ENCODE measurements around the gene SUMO4.

Gene SUMO4

DNA sequence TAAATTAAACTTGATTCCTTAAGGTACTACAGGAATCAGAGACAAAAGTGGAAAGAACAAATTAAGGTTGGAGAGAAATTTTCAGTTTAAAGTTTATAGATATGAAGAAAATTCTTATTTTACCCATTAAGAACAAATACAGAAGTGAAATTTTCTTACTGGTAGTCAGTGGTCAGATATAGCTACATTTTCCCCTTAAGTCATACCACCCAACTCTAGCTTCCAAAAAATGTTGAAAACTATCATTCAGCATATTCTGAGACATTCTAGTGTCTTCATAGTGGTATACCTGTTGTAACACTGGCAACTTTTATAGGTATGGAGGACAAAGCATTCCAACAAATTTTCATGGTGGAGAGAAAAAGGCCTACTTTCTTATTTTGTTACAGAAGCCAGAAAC is 15.6 kb upstream of the SUMO4 start:
- TF ChIP-seq, protein P1, sequence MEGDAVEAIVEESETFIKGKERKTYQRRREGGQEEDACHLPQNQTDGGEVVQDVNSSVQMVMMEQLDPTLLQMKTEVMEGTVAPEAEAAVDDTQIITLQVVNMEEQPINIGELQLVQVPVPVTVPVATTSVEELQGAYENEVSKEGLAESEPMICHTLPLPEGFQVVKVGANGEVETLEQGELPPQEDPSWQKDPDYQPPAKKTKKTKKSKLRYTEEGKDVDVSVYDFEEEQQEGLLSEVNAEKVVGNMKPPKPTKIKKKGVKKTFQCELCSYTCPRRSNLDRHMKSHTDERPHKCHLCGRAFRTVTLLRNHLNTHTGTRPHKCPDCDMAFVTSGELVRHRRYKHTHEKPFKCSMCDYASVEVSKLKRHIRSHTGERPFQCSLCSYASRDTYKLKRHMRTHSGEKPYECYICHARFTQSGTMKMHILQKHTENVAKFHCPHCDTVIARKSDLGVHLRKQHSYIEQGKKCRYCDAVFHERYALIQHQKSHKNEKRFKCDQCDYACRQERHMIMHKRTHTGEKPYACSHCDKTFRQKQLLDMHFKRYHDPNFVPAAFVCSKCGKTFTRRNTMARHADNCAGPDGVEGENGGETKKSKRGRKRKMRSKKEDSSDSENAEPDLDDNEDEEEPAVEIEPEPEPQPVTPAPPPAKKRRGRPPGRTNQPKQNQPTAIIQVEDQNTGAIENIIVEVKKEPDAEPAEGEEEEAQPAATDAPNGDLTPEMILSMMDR (IDR thresholded peaks at IDR 0.05; ENCODE audit: low read depth, low read length), result no peak
- Histone ChIP-seq H3K4me3 (ENCODE audit: low read depth, low read length) (no peak overlapping the region), H3K4me1 (no peaks in the 10 kb centered on the region), H3K27me3 (no peaks in the 10 kb centered on the region), H3K36me3 (peaks cover 26% of the 10 kb centered on the region), H3K9me3 (no peaks in the 10 kb centered on the region)
- DNase-seq, result no peak

DNA sequence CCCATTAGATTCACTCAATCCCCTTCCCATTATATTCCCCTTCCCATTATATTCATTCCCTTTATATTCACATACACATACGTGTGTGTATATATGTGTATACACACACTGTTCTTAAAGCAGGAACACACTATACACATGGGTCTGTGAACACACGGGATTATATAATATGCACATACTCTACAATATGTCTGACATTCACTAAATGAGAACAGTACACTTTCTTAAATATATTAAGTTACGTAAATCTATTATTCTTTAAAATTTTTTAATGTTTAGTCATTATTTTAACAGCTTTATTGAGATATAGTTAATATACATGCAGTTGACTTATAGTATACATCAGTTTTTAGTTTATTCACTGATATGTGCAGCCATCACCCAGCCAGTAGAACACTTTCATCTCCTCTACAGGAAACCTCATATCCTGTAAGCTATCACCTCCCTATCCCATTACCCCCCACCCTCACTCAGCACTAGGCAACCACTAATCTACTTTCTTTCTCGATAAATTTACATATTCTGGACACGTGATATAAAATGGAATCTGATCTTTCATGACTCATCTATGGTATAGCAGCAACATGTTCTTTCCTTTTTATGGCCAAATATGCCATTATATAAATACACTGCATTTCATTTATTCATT is 13.9 kb upstream of the SUMO4 start:
- no peak for DNase-seq
- Histone ChIP-seq H3K36me3 (peaks cover 26% of the 10 kb centered on the region), H3K27me3 (no peaks in the 10 kb centered on the region), H3K4me3 (ENCODE audit: low read depth, low read length) (no peak overlapping the region), H3K9me3 (no peaks in the 10 kb centered on the region), H3K4me1 (no peaks in the 10 kb centered on the region)
- TF ChIP-seq, protein P1 (IDR thresholded peaks at IDR 0.05; ENCODE audit: low read depth, low read length), result no peak

DNA sequence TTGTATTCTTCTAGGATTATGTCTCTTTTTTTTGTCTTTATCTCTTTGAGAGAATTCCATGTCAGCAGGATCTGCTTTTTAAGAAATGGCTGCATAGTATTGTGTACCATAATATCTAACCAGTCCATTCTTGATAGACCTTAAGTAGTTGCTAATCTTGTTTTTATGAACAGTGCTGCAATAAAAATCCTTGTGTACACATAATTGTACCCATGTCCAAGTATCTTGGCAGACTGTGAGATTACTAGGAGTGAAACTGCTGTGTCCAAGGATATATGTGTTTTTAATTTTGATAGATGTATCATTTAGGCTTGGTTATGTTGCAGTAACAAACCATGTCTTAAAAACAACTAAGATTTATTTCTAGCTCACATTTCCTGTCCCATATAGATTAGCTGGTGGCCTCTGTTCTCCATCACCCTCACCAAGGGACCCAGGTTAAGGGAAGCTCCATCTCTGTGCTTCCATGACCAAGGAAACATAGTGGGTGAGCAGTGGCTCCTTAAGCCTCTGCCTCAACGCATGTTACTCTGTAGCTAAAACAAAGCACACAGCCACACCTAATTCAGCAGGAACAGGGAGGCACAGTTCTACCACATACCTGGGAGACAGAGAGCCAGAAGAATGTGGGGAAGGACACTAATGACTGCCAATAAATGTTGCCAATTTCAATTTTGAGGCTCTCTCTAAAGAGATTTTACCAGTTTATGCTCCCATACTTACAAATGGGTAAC is 12.1 kb upstream of the SUMO4 start:
- no peaks in the 10 kb centered on the region for H3K9me3 ChIP-seq
- H3K27me3 ChIP-seq, result no peaks in the 10 kb centered on the region
- no peak for DNase-seq
- H3K4me1 ChIP-seq, result no peaks in the 10 kb centered on the region
- H3K36me3 ChIP-seq, result peaks cover 14% of the 10 kb centered on the region
- TF ChIP-seq, protein P1 (IDR thresholded peaks at IDR 0.05; ENCODE audit: low read depth, low read length), result no peak
- H3K4me3 ChIP-seq (ENCODE audit: low read depth, low read length), result no peak overlapping the region

DNA sequence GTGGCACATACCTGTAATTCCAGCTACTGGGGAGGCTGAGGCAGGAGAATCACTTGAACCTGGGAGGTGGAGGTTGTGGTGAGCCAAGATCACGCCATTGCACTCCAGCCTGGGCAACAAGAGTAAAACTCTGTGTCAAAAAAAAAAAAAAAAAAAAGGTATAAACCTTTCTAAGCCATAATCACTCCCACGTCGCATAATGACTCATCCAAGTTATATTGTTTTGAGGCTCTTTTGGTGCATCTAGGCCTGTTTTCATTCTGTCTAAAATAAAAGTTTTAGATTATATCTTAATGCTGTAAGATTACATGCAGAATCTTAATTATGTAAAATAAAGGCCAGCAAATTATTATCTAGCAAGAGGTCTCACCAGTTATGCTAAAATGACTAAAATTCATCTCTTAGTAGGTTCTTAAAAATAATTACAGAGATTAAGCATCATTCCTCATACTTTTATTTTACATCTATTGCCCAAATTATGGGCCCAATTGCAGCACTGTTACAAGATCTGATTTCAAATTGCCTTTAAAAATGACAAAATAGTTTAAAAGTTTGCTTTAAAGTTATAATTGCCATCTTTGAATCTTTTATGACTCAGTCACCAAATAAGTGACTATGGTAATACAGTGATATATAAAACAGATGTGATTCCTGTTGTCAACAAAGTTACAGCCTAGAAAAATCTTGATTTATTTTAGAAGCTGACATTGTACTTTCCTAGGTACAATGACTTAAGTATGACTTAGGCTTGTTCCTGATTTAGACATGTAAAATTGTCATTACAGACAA is 10.4 kb upstream of the SUMO4 start:
- H3K36me3 ChIP-seq, result peaks cover 6% of the 10 kb centered on the region
- DNase-seq, result no peak
- TF ChIP-seq, protein P1 (IDR thresholded peaks at IDR 0.05; ENCODE audit: low read depth, low read length), result no peak

DNA sequence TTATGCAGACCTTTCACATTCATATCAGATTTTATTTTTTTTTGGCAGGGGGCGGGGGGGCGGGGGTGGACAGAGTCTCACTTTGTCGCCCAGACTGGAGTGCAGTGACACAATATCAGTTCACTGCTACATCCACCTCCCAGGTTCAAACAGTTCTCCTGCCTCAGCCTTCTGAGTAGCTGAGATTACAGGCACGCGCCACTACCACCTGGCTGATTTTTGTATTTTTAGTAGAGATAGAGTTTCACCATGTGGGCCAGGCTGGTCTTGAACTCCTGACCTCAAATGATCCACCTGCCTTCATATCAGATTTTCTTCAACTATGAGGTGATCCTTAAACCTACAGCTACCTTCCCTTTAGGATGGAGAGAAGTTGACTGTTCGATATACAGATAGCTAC is 8.0 kb upstream of the SUMO4 start:
- Histone ChIP-seq H3K4me1 (peaks cover 11% of the 10 kb centered on the region), H3K27me3 (no peaks in the 10 kb centered on the region), H3K36me3 (peaks cover 10% of the 10 kb centered on the region), H3K9me3 (no peaks in the 10 kb centered on the region), H3K4me3 (ENCODE audit: low read depth, low read length) (no peak overlapping the region)
- DNase-seq, result no peak
- TF ChIP-seq, protein P1 (IDR thresholded peaks at IDR 0.05; ENCODE audit: low read depth, low read length), result no peak

More for the DNA sequence above, 10.4 kb upstream of the SUMO4 start:
- Histone ChIP-seq H3K4me3 (ENCODE audit: low read depth, low read length) (no peak overlapping the region), H3K27me3 (no peaks in the 10 kb centered on the region), H3K9me3 (no peaks in the 10 kb centered on the region), H3K4me1 (peaks cover 5% of the 10 kb centered on the region)

Measured in BE2C (cell line).